Natural killer cell treated with Interleukin-12 subunit alpha and Interleukin-12 subunit beta and Interleukin-15 and Interleukin-18, amount 100 ng/mL, for 72 hours (primary cell): ENCODE results near the gene CADPS. TPM values are rescaled to one million over a fixed set of nuclear protein-coding genes. Genes with fewer than 3 reads are reported as not detected.

Source experiments
- ATAC-seq, 2 donors: fragments of 150-1000 bp; cut with Tn5 transposase in 1 of 2; sonication (Bioruptor Pico), chemical (Tn5 transposase) in 1 of 2; 2 replicates each; pipeline ENCODE4 v1.10.0; 2021
- DNase-seq: peaks from one replicate; pipeline ENCODE4 v3.0.0; 2022; ENCODE audit warnings: low spot score
- H3K27ac Mint-ChIP-seq, 2 donors: 1 replicate in 1 of 2; 2 replicates in 1 of 2; pipeline ENCODE4 v1.8.0; 2022; ENCODE audit warnings: mixed read lengths in 2 of 2, mild to moderate bottlenecking in 1 of 2, moderate library complexity in 1 of 2
- H3K27me3 Mint-ChIP-seq, 2 donors: 1 replicate in 1 of 2; 2 replicates in 1 of 2; pipeline ENCODE4 v1.8.0; 2022; ENCODE audit warnings: mixed read lengths in 2 of 2
- H3K36me3 Mint-ChIP-seq: one replicate; pipeline ENCODE4 v1.8.0; 2022; ENCODE audit warnings: mixed read lengths
- H3K4me1 Mint-ChIP-seq, 2 donors: 1 replicate in 1 of 2; 2 replicates in 1 of 2; pipeline ENCODE4 v1.8.0; 2022; ENCODE audit warnings: low read depth in 2 of 2, mixed read lengths in 2 of 2, mild to moderate bottlenecking in 1 of 2
- H3K4me3 Mint-ChIP-seq: one replicate; pipeline ENCODE4 v1.8.0; 2022; ENCODE audit warnings: mixed read lengths
- H3K9me3 Mint-ChIP-seq: 2 replicates; pipeline ENCODE4 v1.8.0; 2022; ENCODE audit warnings: mixed read lengths
- total RNA-seq, 2 donors: library from RNA; stranded (reverse); gene quantifications; one replicate each; pipeline ENCODE4 v1.2.3, GENCODE V29; 2022

Gene CADPS
- total RNA-seq, 2 donors from 2014 or later, result not detected

GRCh38 chr3:62696011-62696410, 179.2 kb downstream of the CADPS start:
- no peak overlapping the region for H3K27ac Mint-ChIP-seq
- H3K4me3 Mint-ChIP-seq, result no peak overlapping the region
- H3K9me3 Mint-ChIP-seq, result peaks cover 2% of the 10 kb centered on the region
- DNase-seq (no peak), ATAC-seq (no peak)
- no peaks in the 10 kb centered on the region for H3K27me3 Mint-ChIP-seq
- H3K36me3 Mint-ChIP-seq, result no peaks in the 10 kb centered on the region
- no peaks in the 10 kb centered on the region for H3K4me1 Mint-ChIP-seq

- H3K27ac Mint-ChIP-seq, result no peak overlapping the region
- no peak overlapping the region for H3K4me3 Mint-ChIP-seq
- no peaks in the 10 kb centered on the region for H3K4me1 Mint-ChIP-seq
- DNase-seq (no peak), ATAC-seq (no peak)
- no peaks in the 10 kb centered on the region for H3K27me3 Mint-ChIP-seq
- H3K9me3 Mint-ChIP-seq, result peaks cover 9% of the 10 kb centered on the region
- H3K36me3 Mint-ChIP-seq, result no peaks in the 10 kb centered on the region
Measured at GRCh38 chr3:62688812-62689211, 186.4 kb downstream of the CADPS start.

GRCh38 chr3:62688050-62688449, 187.2 kb downstream of the CADPS start:
- Mint-ChIP-seq H3K4me1 (no peaks in the 10 kb centered on the region), H3K27me3 (no peaks in the 10 kb centered on the region), H3K27ac (no peak overlapping the region), H3K9me3 (peaks cover 9% of the 10 kb centered on the region), H3K4me3 (no peak overlapping the region), H3K36me3 (no peaks in the 10 kb centered on the region)
- ATAC-seq, result no peak
- DNase-seq, result no peak

- ATAC-seq (no peak), DNase-seq (no peak)
- Mint-ChIP-seq H3K4me3 (no peak overlapping the region), H3K27me3 (no peaks in the 10 kb centered on the region), H3K9me3 (peaks cover 13% of the 10 kb centered on the region), H3K27ac (no peak overlapping the region), H3K36me3 (no peaks in the 10 kb centered on the region), H3K4me1 (no peaks in the 10 kb centered on the region)
Measured at GRCh38 chr3:62686503-62687294, 188.5 kb downstream of the CADPS start.

GRCh38 chr3:62682826-62683225, 192.4 kb downstream of the CADPS start:
- H3K27me3 Mint-ChIP-seq, result no peaks in the 10 kb centered on the region
- H3K36me3 Mint-ChIP-seq, result peaks cover 6% of the 10 kb centered on the region
- H3K9me3 Mint-ChIP-seq, result peaks cover 5% of the 10 kb centered on the region
- H3K27ac Mint-ChIP-seq, result no peak overlapping the region
- H3K4me1 Mint-ChIP-seq, result no peaks in the 10 kb centered on the region
- no peak overlapping the region for H3K4me3 Mint-ChIP-seq
- ATAC-seq, result no peak
- DNase-seq, result no peak

GRCh38 chr3:62679988-62680387, 195.2 kb downstream of the CADPS start:
- ATAC-seq (no peak), DNase-seq (no peak)
- H3K9me3 Mint-ChIP-seq, result peaks cover 12% of the 10 kb centered on the region
- H3K4me3 Mint-ChIP-seq, result no peak overlapping the region
- no peaks in the 10 kb centered on the region for H3K4me1 Mint-ChIP-seq
- H3K27ac Mint-ChIP-seq, result no peak overlapping the region
- peaks cover 0 to 2% of the 10 kb centered on the region in 2 donors for H3K27me3 Mint-ChIP-seq
- H3K36me3 Mint-ChIP-seq, result peaks cover 6% of the 10 kb centered on the region

- Mint-ChIP-seq H3K36me3 (peaks cover 6% of the 10 kb centered on the region), H3K4me1 (no peaks in the 10 kb centered on the region), H3K9me3 (peaks cover 12% of the 10 kb centered on the region), H3K27me3 (peaks cover 0 to 2% of the 10 kb centered on the region in 2 donors), H3K4me3 (no peak overlapping the region), H3K27ac (no peak overlapping the region)
- DNase-seq (no peak), ATAC-seq (no peak)
Measured at GRCh38 chr3:62678841-62679240, 196.4 kb downstream of the CADPS start.

GRCh38 chr3:62677926-62678325, 197.3 kb downstream of the CADPS start:
- H3K27ac Mint-ChIP-seq, result no peak overlapping the region
- no peak overlapping the region for H3K4me3 Mint-ChIP-seq
- H3K27me3 Mint-ChIP-seq, result peaks cover 0 to 2% of the 10 kb centered on the region in 2 donors
- peaks cover 11% of the 10 kb centered on the region for H3K9me3 Mint-ChIP-seq
- no peak for ATAC-seq
- peaks cover 6% of the 10 kb centered on the region for H3K36me3 Mint-ChIP-seq
- no peaks in the 10 kb centered on the region for H3K4me1 Mint-ChIP-seq
- DNase-seq, result no peak

- DNase-seq, result no peak
- Mint-ChIP-seq H3K27ac (no peak overlapping the region), H3K27me3 (peaks cover 0 to 2% of the 10 kb centered on the region in 2 donors), H3K9me3 (peaks cover 8% of the 10 kb centered on the region), H3K4me1 (no peaks in the 10 kb centered on the region), H3K4me3 (no peak overlapping the region), H3K36me3 (peaks cover 6% of the 10 kb centered on the region)
- ATAC-seq, result no peak
Measured at GRCh38 chr3:62676689-62677271, 198.4 kb downstream of the CADPS start.

- Mint-ChIP-seq H3K4me3 (no peak overlapping the region), H3K4me1 (no peaks in the 10 kb centered on the region), H3K27ac (no peak overlapping the region), H3K36me3 (no peaks in the 10 kb centered on the region), H3K27me3 (peaks cover 0 to 2% of the 10 kb centered on the region in 2 donors), H3K9me3 (peaks cover 8% of the 10 kb centered on the region)
- DNase-seq (no peak), ATAC-seq (no peak)
Measured at GRCh38 chr3:62675492-62675891, 199.7 kb downstream of the CADPS start.

GRCh38 chr3:62672988-62673313, 202.3 kb downstream of the CADPS start:
- peaks cover 11% of the 10 kb centered on the region for H3K9me3 Mint-ChIP-seq
- no peaks in the 10 kb centered on the region for H3K36me3 Mint-ChIP-seq
- H3K27ac Mint-ChIP-seq, result no peak overlapping the region
- peaks cover 0 to 2% of the 10 kb centered on the region in 2 donors for H3K27me3 Mint-ChIP-seq
- no peak for ATAC-seq
- no peak for DNase-seq
- H3K4me1 Mint-ChIP-seq, result no peaks in the 10 kb centered on the region
- H3K4me3 Mint-ChIP-seq, result no peak overlapping the region

GRCh38 chr3:62672270-62672987, 202.8 kb downstream of the CADPS start:
- no peak overlapping the region for H3K4me3 Mint-ChIP-seq
- H3K9me3 Mint-ChIP-seq, result peaks cover 9% of the 10 kb centered on the region
- no peaks in the 10 kb centered on the region for H3K4me1 Mint-ChIP-seq
- no peak overlapping the region for H3K27ac Mint-ChIP-seq
- H3K27me3 Mint-ChIP-seq, result peaks cover 0 to 2% of the 10 kb centered on the region in 2 donors
- no peaks in the 10 kb centered on the region for H3K36me3 Mint-ChIP-seq
- no peak for ATAC-seq
- no peak for DNase-seq

- Mint-ChIP-seq H3K9me3 (peaks cover 3% of the 10 kb centered on the region), H3K36me3 (no peaks in the 10 kb centered on the region), H3K4me3 (no peak overlapping the region), H3K27me3 (no peaks in the 10 kb centered on the region), H3K27ac (no peak overlapping the region), H3K4me1 (no peaks in the 10 kb centered on the region)
- ATAC-seq (no peak), DNase-seq (no peak)
Measured at GRCh38 chr3:62670351-62670750, 204.9 kb downstream of the CADPS start.

GRCh38 chr3:62669161-62669560, 206.1 kb downstream of the CADPS start:
- H3K27me3 Mint-ChIP-seq, result no peaks in the 10 kb centered on the region
- peaks cover 3% of the 10 kb centered on the region for H3K9me3 Mint-ChIP-seq

More at GRCh38 chr3:62669161-62669560, 206.1 kb downstream of the CADPS start:
- H3K27ac Mint-ChIP-seq, result no peak overlapping the region
- no peaks in the 10 kb centered on the region for H3K4me1 Mint-ChIP-seq
- no peak for DNase-seq
- H3K36me3 Mint-ChIP-seq, result no peaks in the 10 kb centered on the region
- ATAC-seq, result no peak
- no peak overlapping the region for H3K4me3 Mint-ChIP-seq
